ENCODE results near the gene DCST1.

DNA sequence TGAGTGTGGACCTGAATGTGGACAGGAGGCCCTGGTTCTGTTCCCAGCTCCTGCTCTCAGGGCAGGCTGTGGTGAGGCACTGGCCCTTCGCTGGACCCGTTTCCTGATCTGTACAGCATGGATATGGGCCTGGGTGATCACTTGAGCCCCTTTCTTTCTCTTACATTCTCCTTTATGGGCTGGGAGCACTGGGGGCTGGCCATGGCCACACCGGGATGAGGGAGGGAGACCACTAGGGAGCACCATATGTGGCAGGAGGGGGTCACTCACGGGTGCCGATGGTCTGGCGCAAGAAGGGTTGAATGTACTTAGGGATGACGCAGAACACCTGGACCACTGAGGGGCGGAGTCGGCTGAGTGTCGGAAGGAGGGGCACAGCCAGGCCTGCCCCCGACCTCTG lies 2.7 kb upstream of the DCST1 start:
- TF ChIP-seq POLR2A (IDR thresholded peaks at IDR 0.05; ENCODE audit: low read length) (no peak), GATA1 (IDR thresholded peaks at IDR 0.05; ENCODE audit: low read depth, low read length) (no peak)

Data from erythroblast (primary cell).